HG03066 (cell line): ENCODE data around the gene FREY1.
A peak's percentile ranks its signal among the peaks of the same experiment; 100 is the strongest.
"Not testable (repeated sequence)": the region's sequence is repeated elsewhere in the genome, so short reads cannot be mapped to it uniquely, and the experiment has no call there.

Experiments used
- ATAC-seq: cut with Tn5 transposase; IDR thresholded peaks from one replicate; pipeline ENCODE4 v1.9.1; 2021; ENCODE audit warnings: low read depth; ENCODE audit not compliant: unreplicated experiment

FREY1 gene

GRCh38 chr11:45917623-45918330 lies 10.7 kb upstream of the FREY1 start, which contains the start of gene PEX16:
Gene PEX16 (minus strand): TSS chr11:45917877. CDS start chr11:45917811, 66 bp downstream.
- ATAC-seq = peak; percentile 82

GRCh38 chr11:45917286-45917622 lies 10.2 kb upstream of the FREY1 start:
- ATAC-seq = no peak

- no peak for ATAC-seq
These were observed 8.4 kb upstream of the FREY1 start for GRCh38 chr11:45915446-45915845.

- ATAC-seq = no peak
These were observed 7.0 kb upstream of the FREY1 start for GRCh38 chr11:45913942-45914635.

GRCh38 chr11:45913514-45913913 lies 6.4 kb upstream of the FREY1 start:
- no peak for ATAC-seq

GRCh38 chr11:45910623-45911022 lies 3.6 kb upstream of the FREY1 start:
- no peak for ATAC-seq

GRCh38 chr11:45909594-45910475 lies 2.8 kb upstream of the FREY1 start:
- no peak for ATAC-seq

- no peak for ATAC-seq
These were observed 870 bp upstream of the FREY1 start for GRCh38 chr11:45907911-45908370.

- ATAC-seq = no peak
These were observed 882 bp downstream of the FREY1 start for GRCh38 chr11:45906096-45906682.

GRCh38 chr11:45905576-45905975 lies 1.5 kb downstream of the FREY1 start:
- ATAC-seq = not testable (repeated sequence)

GRCh38 chr11:45905095-45905494 lies 2.0 kb downstream of the FREY1 start:
- no peak for ATAC-seq

GRCh38 chr11:45904309-45904915 lies 2.7 kb downstream of the FREY1 start:
- no peak for ATAC-seq

GRCh38 chr11:45902452-45903380 lies 4.4 kb downstream of the FREY1 start:
- ATAC-seq = no peak

- no peak for ATAC-seq
These were observed 5.4 kb downstream of the FREY1 start for GRCh38 chr11:45901626-45902025.

- no peak for ATAC-seq
These were observed 6.0 kb downstream of the FREY1 start for GRCh38 chr11:45900916-45901617.

- ATAC-seq = not testable (repeated sequence)
These were observed 6.8 kb downstream of the FREY1 start for GRCh38 chr11:45900175-45900800.

- no peak for ATAC-seq
These were observed 7.5 kb downstream of the FREY1 start for GRCh38 chr11:45899448-45900174.

- ATAC-seq = no peak
These were observed 8.0 kb downstream of the FREY1 start for GRCh38 chr11:45899086-45899447.
